Islet of Langerhans (tissue), 1 donor: Measurements from ENCODE around the gene MACF1.

Experiments used
- FAIRE-seq: peaks from one replicate; lab custom pipeline; 2011; peaks lifted over from hg19 to GRCh38; lab: Jason Lieb, UNC

MACF1 gene

GRCh38 chr1:39268112-39268581, 63.7 kb downstream of the MACF1 start:
- FAIRE-seq: no peak

DNA sequence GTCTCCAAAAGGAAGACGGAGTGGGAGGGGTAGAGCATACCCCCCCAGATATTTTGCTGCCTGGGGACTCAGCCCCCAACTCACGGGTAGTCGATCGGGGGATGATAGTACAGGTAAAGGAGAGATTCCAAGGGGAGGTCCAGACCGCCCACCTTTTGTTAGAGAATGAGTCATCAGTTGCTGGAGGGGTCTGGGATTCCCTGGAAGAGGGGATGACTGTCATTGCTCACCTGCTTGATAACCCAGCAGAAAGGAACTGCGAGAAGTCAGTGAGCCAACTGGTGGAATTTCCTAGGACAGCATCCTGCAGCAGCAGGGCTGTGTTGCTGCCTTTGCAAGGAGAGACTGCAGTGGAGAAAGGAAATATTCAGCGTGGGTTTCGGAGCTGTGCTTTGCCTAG, 64.4 kb downstream of the MACF1 start:
- no peak for FAIRE-seq

GRCh38 chr1:39269349-39269748, 64.9 kb downstream of the MACF1 start:
- no peak for FAIRE-seq

DNA sequence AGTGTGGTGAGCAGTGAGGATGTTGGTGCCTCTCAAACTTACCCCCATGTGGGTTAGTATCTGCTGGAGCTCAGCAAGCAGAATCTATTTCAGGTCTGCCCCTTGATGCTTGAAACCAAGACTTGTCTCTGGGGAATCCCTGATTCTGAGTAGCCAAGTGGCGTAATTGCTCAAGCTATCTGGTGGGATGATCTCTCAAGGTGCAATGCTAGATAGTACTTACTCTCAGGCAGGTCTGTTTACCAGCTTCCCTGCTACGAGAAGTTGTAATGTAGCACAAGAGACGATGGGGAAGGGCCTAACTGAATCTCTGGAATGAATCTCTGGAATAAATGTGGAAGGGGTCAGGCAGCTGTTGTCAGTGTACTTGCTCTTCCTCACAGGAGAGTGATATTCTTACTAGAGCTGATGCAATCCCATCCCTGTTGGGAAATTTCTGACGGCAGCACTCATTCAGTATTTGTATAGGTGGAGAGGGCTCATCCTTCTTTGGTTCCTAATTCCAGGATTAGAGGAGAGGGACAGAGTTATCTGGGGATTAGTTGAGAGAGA, 65.4 kb downstream of the MACF1 start:
- no peak for FAIRE-seq

DNA sequence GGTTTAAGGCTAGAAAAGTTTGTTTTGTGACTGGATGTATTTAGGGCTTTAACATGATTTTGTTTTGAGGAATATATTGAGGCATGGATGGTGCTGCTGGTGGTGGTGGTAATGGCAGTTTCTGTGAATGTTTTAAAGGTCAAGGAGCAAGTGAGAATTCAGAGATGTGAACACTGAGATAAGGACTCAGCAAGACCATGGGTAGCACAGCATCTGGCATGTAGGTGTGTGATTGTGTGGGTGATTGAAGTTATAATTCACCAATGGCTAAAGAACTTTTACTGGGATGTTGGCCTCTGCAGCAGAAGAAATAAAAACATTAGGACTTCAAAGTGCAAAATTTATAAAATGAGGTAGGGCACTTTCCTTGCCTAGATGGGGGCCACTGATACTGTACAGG, 65.9 kb downstream of the MACF1 start:
- no peak for FAIRE-seq

DNA sequence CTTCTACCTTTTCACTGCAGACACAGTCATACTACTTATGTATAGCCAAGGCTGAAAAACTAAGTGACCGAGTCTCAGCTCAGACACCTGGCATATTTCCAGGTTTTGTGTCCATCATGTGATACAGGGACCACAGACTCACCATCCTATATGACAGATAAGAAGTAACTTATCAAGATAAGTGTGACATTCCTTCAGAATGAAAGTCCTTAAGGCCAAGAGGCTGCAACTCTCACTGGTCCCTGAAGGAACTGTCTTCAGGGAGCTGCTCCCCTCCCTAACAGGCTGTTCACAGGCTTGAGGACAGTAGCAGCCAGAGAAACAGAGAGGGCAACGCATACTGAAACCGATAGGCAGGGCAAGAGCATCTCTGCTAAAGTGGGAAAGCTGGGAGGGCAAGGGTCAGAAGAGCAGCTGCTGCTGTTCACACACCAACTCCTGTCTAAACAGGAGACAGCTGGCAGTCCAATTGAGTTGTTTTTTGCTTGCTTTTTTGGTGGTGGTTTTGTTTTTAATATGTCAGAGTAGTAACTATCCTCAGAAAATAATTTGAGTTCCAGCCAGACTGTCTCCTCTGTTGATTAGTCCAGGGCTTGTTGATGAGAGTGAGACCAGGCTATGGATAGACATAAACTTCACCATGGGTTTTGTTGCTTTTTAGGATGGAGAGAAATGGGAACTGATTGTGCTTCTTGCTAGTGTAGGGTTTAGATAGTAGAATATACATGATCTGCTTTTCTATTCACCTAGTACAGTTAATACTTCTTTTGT, 67.7 kb downstream of the MACF1 start:
- FAIRE-seq: no peak

DNA sequence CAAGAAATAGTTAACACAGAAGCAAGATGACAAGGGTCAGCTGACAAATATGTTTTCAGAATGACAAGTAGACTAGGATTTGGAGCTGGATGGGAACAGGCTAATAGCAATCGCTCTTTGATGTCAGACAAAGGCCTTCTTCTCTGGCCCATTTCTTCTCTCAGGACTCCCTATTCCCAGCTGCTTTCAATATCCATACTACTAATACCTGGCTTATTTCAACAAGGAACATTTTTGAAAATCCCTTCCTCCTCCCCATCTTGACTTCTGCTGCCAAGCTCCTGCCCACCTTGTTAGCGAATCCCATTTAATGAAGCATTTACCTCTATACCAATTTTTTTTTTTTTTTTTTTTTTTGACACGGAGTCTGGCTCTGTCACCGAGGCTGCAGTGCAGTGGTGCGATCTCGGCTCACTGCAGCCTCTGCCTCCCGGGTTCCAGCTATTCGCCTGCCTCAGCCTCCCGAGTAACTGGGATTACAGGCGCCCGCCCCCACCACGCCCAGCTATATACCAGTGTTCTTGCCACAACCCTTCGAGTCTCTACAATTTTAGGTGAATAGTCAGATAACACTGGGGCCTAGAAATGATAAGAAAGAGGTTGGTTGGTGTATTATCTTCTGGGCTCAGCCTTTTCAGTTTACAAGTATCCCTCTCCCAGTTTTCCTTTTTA, 68.4 kb downstream of the MACF1 start:
- FAIRE-seq: no peak

DNA sequence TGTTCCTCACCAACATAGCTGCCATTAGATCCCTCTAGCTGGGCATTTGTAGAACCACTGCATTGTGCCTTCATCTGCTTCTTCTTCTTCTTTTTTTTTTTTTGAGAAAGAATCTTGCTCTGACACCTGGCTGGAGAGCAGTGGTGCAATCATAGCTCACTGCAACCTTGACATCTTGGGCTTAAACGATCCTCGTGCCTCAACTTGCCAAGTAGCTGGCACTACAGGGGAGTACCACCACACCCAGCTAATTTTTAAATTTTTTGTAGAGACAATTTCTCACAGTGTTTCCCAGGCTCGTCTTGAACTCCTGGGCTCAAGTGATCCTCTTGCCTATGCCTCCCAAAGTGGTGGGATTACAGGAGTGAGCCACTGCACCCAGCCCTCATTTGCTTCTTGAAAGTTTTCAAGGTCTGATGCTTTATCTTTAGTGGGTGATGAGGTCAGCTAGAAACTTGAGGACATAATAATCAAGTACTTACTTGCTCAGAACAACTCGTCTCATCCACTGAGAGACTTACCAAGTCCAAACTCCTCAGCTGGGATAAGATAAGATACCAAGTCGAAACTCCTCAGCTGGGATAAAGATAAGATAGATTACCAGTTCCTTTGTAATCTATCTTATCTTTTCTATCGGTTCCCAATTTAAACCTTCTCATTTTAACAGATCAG, 71.5 kb downstream of the MACF1 start:
- FAIRE-seq: no peak

DNA sequence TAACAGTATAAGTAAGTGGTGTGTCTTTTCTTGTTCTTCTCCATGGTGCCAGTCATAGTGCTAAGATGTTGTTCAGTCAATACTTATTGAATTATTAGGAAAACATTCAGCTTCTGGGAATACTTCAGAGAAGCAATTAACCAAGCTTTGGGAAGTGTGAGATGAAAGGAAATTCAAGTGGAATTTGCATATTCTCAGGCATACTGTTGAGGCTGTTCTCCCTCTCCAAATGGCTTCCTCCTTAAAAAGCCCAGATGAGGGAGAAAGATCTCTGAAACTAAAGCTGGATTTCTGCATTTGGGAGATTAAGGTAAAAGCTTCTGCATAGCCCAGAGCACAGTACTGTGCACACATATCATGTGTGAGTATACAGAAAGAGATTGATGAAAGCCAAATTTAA, 73.4 kb downstream of the MACF1 start:
- no peak for FAIRE-seq

DNA sequence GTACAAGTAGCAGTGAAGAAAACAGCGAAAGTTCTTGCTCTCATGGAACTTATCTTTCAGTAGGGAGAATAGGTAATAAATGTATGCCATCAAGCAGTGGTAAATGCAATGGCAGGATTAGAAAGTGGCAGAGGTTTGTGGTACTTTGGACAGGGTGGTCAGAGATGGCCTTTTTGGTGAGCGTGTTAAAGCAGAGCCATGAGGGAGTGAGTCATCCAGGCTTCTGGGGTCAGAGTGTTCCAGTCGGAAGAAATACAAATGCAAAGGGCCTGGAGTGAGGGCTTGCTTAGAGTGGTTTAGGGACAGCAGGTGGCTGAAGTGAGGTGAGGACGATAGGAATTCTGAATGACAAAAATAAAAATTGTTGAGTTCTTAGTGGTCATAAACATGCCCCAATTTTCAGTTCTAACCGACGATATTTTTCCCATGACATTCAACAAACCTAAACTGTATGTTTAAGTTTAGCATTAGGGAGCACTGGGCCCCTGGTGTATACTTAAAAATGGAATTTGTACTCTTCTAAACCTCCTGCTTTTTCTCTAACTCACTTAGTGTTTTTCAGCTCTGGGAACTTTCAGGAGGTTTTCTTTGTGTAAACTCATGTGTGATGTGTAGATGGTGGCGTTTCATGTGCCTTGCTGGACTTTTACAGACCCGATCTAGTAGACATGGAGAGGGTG, 78.2 kb downstream of the MACF1 start:
- FAIRE-seq: no peak

DNA sequence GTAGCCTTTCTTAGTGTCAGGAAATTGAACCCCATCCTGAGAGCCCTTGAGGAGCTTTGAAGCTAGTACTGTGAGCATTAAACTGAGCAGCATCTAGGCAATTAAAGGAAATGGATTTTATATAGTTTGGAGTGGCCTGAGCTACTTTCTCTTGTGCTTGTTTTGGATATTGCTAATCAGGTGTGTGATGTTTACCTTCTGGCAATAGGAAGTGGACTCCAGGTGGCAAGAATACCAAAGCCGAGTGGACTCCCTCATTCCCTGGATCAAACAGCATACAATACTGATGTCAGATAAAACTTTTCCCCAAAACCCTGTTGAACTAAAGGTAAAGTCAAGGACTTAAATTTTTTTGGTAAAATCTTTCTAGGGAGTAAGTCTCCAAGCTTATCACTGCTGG, 79.4 kb downstream of the MACF1 start:
- FAIRE-seq: no peak

DNA sequence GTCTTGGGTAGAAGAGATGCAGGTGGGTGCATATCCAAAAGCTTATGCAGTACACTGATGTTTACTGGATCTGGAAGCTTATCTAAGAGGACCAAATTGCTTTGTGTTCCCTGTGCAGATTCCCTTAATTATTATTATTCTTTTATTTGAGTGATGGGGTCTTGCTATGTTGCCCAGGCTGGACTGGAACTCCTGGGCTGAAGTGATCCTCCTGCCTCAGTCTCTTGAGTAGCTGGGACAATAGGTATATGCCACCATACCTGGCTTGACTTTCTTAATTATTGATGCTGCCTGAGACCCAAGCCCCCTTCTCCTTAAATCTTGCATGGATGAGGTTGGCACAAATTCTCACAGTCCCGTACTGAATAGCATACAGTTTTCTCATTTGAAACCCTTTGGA, 83.0 kb downstream of the MACF1 start:
- FAIRE-seq: no peak

DNA sequence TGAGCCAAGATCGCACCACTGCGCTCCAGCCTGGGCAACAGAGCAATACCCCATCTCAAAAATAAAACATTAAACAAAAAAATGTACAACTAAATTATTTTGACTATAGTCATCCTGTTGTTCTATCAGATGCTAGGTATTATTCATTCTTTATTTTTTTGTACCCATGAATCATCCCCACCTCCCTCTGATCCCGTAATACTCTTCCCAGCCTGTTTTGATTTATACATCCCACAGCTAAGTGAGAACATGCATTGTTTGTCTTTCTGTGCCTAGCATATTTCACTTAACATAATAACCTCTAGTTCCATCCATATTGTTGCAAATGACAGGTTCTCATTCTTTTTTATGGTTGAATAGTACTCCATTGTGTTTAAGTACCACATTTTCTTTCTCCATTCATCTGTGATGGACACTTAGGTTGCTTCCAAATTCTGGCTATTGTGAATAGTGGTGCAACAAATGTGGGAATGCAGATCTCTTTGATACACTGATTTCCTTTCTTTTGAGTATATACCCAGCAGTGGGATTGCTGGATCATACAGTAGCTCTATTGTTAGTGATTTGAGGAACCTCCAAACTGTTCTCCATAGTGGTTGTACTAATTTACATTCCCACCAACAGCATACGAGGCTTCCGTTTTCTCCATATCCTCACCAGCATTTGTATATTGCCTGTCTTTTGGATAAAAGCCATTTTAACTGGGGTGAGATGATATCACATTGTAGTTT, 84.4 kb downstream of the MACF1 start:
- FAIRE-seq: no peak

DNA sequence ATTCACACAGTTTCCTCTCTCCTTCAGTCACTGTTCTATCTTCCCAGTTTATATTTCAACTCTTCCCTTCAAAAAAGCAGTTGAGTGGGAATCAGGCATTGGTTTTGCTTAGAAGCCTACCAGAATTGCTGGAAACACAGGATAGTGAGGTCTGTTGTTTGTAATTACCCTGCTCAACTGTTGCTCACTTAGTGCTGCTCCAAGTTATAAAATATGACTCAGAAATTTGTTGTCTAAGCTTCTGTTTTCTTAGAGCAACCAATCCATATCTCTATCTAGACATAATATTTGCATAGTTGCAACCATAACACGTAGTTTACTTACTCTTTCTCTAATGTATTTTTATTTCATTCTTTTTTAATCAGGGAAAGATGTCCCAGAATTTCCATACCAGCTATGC, 87.9 kb downstream of the MACF1 start:
- FAIRE-seq: no peak

DNA sequence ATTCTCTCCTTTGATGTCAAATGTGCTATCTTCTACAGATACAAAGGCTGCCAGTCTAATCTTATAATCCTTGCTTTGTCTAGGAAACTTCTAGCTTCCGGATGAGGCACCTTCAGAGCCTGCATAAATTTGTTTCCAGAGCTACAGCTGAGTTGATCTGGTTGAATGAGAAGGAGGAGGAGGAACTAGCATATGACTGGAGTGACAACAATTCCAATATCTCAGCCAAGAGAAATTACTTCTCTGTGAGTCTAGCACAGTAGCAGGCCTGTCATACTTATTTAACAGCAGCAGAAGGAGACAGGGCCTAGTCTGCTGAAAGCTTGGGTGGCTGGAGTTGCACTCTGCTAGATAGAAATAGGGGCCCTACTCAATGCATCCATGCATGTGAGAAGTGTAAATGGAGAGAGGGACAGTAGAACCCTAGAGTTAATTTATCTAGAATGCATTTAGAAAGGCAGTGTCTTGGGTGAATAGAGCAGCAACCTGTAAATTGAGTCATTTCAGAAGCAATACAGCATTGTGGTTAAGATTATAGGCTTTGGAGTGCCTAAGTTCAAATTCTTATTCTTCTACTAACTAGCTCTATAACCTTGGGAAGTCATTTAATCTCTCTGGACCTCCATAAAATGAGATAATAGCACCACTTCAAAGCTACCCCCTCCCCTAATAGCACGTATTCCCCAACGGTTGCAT, 89.0 kb downstream of the MACF1 start:
- FAIRE-seq: no peak

DNA sequence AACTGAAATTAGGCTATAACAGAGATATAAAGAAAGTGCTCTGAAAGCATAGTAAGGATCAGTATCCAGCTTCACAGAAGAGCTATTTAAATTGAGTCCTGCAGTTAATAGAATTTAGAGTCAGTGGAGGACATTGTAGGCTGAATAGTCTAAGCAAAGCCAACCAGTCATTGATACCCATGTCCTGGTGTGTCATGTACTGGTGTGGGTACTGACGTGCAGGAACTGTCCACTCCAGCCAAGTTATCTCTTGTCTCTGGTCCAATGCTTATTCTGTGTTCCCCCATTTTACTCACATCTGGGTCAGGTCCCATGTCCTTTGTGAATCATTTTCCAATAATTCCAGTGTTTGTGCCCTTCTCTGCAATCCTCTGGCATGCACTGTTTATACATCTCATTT, 90.0 kb downstream of the MACF1 start:
- FAIRE-seq: no peak

- no peak for FAIRE-seq
These were observed 91.4 kb downstream of the MACF1 start for GRCh38 chr1:39295901-39296300.

DNA sequence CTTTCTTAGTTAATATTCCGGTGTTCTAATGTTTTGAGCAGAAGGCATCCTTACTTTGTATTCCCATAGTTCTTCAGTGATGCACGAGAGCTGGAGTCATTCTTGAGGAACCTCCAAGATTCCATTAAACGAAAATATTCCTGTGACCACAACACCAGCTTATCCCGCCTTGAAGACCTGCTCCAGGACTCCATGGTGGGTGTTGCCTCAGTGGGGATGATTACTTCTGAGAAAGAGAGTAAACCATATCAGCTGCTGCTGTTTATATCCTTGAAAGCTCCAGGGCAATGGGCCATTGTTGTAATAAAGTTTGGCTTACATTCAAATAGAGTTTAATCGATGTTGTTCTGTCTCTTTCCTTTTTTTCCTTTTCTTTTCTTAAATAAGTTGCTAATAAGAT, 93.1 kb downstream of the MACF1 start:
- no peak for FAIRE-seq

DNA sequence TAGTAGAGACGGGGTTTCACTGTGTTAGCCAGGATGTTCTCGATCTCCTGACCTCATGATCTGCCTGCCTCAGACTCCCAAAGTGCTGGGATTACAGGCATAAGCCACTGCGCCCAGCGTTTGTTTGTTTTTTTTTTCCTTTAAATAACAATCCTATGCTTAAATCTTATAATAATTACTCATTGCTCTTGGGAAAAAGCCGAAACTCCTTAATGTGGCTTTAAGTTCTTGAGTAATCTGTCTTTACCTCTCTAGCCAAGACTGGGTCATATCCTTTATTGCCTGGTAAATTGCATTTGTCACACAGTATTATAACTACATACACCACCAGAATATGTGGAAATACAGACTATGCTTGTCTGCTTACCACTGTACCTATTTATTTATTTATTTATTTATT, 97.1 kb downstream of the MACF1 start:
- FAIRE-seq: no peak

GRCh38 chr1:39305555-39305954, 101.1 kb downstream of the MACF1 start:
- FAIRE-seq: no peak

DNA sequence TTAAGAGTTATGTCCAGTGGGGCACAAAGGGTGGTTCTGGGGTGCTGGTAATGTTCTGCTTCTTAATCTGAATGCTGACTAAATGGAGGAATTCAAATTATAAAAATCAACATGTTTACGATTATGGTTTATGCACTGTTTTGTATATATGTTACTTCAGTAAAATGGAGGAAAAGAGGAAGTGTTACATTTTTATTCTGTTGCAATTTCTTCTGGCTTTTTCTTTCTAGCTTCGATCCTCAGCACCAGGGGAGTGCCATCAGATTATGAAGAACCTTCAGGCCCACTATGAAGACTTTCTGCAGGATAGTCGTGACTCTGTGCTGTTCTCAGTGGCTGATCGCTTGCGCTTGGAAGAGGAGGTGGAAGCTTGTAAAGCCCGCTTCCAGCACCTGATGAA, 105.5 kb downstream of the MACF1 start:
- FAIRE-seq: no peak
